Epithelial cell of prostate (primary cell): Measurements from ENCODE around the gene SUPT7L.
A peak's percentile ranks its signal among the peaks of the same experiment; 100 is the strongest.

ENCODE experiments used
- DNase-seq: peaks from one replicate; pipeline ENCODE4 v3.0.0-alpha.2; 2011; ENCODE audit warnings: low read depth, low spot score
- H3K27ac ChIP-seq: fragments of 450-650 bp; 2 replicates; pipeline ENCODE4 v1.5.1; 2017; ENCODE audit warnings: mild to moderate bottlenecking

The SUPT7L gene

GRCh38 chr2:27663285-27664153 lies at the start of gene SUPT7L, which contains the start of gene SLC4A1AP:
Gene SUPT7L (minus strand): TSS chr2:27663614. CDS start chr2:27662192, 1,422 bp downstream.
Gene SLC4A1AP (plus strand): TSS chr2:27663889. CDS start chr2:27663915, 26 bp downstream.
- H3K27ac ChIP-seq, result peak within 1 kb of the TSS; percentile 89
- DNase-seq, result peak; percentile 48

- H3K27ac ChIP-seq, result no peak overlapping the region
- DNase-seq, result no peak
Observed at GRCh38 chr2:27713201-27713600, 49.8 kb upstream of the SUPT7L start.

GRCh38 chr2:27712522-27712921 lies 49.1 kb upstream of the SUPT7L start:
- no peak for DNase-seq
- no peak overlapping the region for H3K27ac ChIP-seq

GRCh38 chr2:27711804-27712203 lies 48.4 kb upstream of the SUPT7L start:
- no peak for DNase-seq

GRCh38 chr2:27710640-27711430 lies 47.4 kb upstream of the SUPT7L start:
- no peak for DNase-seq
- H3K27ac ChIP-seq, result no peak overlapping the region

More at GRCh38 chr2:27711804-27712203, 48.4 kb upstream of the SUPT7L start:
- no peak overlapping the region for H3K27ac ChIP-seq

- DNase-seq, result no peak
Observed at GRCh38 chr2:27709960-27710575, 46.7 kb upstream of the SUPT7L start.

GRCh38 chr2:27709326-27709725 lies 45.9 kb upstream of the SUPT7L start:
- no peak for DNase-seq
- H3K27ac ChIP-seq, result no peak overlapping the region

More at GRCh38 chr2:27709960-27710575, 46.7 kb upstream of the SUPT7L start:
- H3K27ac ChIP-seq, result no peak overlapping the region

GRCh38 chr2:27708666-27709065 lies 45.3 kb upstream of the SUPT7L start:
- no peak overlapping the region for H3K27ac ChIP-seq
- DNase-seq, result no peak

- no peak for DNase-seq
- H3K27ac ChIP-seq, result no peak overlapping the region
Observed at GRCh38 chr2:27708257-27708654, 44.8 kb upstream of the SUPT7L start.

- no peak for DNase-seq
- H3K27ac ChIP-seq, result peak overlapping the region; percentile 99
Observed at GRCh38 chr2:27707462-27708256, 44.2 kb upstream of the SUPT7L start.

GRCh38 chr2:27705851-27706622 lies 42.6 kb upstream of the SUPT7L start:
- H3K27ac ChIP-seq, result peak overlapping the region; percentile 99
- DNase-seq, result peak; percentile 98

- H3K27ac ChIP-seq, result peak overlapping the region; percentile 99
- DNase-seq, result no peak
Observed at GRCh38 chr2:27704342-27704876, 41.0 kb upstream of the SUPT7L start.

- peak overlapping the region; percentile 99 for H3K27ac ChIP-seq
- no peak for DNase-seq
Observed at GRCh38 chr2:27703638-27704341, 40.4 kb upstream of the SUPT7L start.

GRCh38 chr2:27702302-27702701 lies 38.9 kb upstream of the SUPT7L start:
- H3K27ac ChIP-seq, result no peak overlapping the region
- no peak for DNase-seq

- DNase-seq, result no peak
- no peak overlapping the region for H3K27ac ChIP-seq
Observed at GRCh38 chr2:27701676-27702075, 38.3 kb upstream of the SUPT7L start.

GRCh38 chr2:27697660-27698059 lies 34.2 kb upstream of the SUPT7L start:
- no peak for DNase-seq
- H3K27ac ChIP-seq, result no peak overlapping the region

GRCh38 chr2:27690052-27690451 lies 26.6 kb upstream of the SUPT7L start:
- H3K27ac ChIP-seq, result peak overlapping the region; percentile 50
- DNase-seq, result no peak

- peak; percentile 49 for DNase-seq
- H3K27ac ChIP-seq, result peak overlapping the region; percentile 50
Observed at GRCh38 chr2:27689424-27689823, 26.0 kb upstream of the SUPT7L start.
